CD14-positive monocyte (primary cell): ENCODE results near the gene PAPOLA. TPM values are rescaled to one million over a fixed set of nuclear protein-coding genes. Genes with fewer than 3 reads are reported as not detected.
"Not testable (repeated sequence)": the region's sequence is repeated elsewhere in the genome, so short reads cannot be mapped to it uniquely, and the experiment has no call there.

Experiments
- DNase-seq, 3 donors: peaks; one replicate each; pipeline ENCODE4 v3.0.0-alpha.2; 2011 to 2022
- H2AFZ ChIP-seq: 2 replicates; pipeline ENCODE4 v1.6.0; 2012; ENCODE audit warnings: mild to moderate bottlenecking, low read depth, low read length, inconsistent platforms; ENCODE audit not compliant: insufficient read depth, poor library complexity, severe bottlenecking
- H3K27ac ChIP-seq, 2 donors: 1 replicate in 1 of 2; 2 replicates in 1 of 2; pipeline ENCODE4 v1.5.1; 2012 to 2013; ENCODE audit warnings: low read length in 2 of 2, control low read depth in 1 of 2, inconsistent platforms in 1 of 2, low read depth in 1 of 2, mild to moderate bottlenecking in 1 of 2
- H3K27me3 ChIP-seq, 2 donors: one replicate each; pipeline versions ENCODE4 v1.6.0 to v1.6.1; 2011 to 2013; ENCODE audit warnings: low read length in 2 of 2; ENCODE audit not compliant: control insufficient read depth in 2 of 2, insufficient read depth in 2 of 2
- H3K36me3 ChIP-seq, 2 donors: replicated peaks in 1 of 2; 1 replicate in 1 of 2; 2 replicates in 1 of 2; pipeline versions ENCODE4 v1.5.1 to v1.6.1; 2012 to 2013; ENCODE audit warnings: low read length in 2 of 2, control low read depth in 1 of 2, inconsistent platforms in 1 of 2, mild to moderate bottlenecking in 1 of 2; ENCODE audit not compliant: insufficient read depth in 2 of 2, control insufficient read depth in 1 of 2
- H3K4me1 ChIP-seq, 2 donors: 1 replicate in 1 of 2; 2 replicates in 1 of 2; pipeline versions ENCODE4 v1.5.1 to v1.6.1; 2012 to 2013; ENCODE audit warnings: low read length in 2 of 2, control low read depth in 1 of 2, inconsistent platforms in 1 of 2, mild to moderate bottlenecking in 1 of 2, moderate library complexity in 1 of 2; ENCODE audit not compliant: insufficient read depth in 2 of 2, control insufficient read depth in 1 of 2
- H3K4me2 ChIP-seq: replicated peaks from 2 replicates; pipeline ENCODE3; 2012; ENCODE audit warnings: low read length, moderate library complexity, mild to moderate bottlenecking; ENCODE audit not compliant: poor library complexity, severe bottlenecking; ENCODE audit errors: extremely low read depth
- H3K4me3 ChIP-seq, 3 experiments: fragments of 200-600 bp in 1 of 3; sonication (generic) in 1 of 3; replicated peaks in 1 of 3; 1 replicate in 2 of 3; 2 replicates in 1 of 3; pipeline ENCODE4 v1.5.1; 2011 to 2013; ENCODE audit warnings: low read length in 3 of 3, mild to moderate bottlenecking in 3 of 3, control low read depth in 2 of 3, low read depth in 2 of 3, inconsistent platforms in 1 of 3, moderate library complexity in 1 of 3
- H3K79me2 ChIP-seq: 2 replicates; pipeline ENCODE4 v1.6.0; 2012; ENCODE audit warnings: mild to moderate bottlenecking, control low read depth, inconsistent platforms, low read length, moderate library complexity; ENCODE audit not compliant: insufficient read depth
- H3K9ac ChIP-seq: 2 replicates; pipeline ENCODE4 v1.6.0; 2017; ENCODE audit warnings: low read length, mild to moderate bottlenecking; ENCODE audit not compliant: insufficient read depth, poor library complexity, severe bottlenecking
- H3K9me3 ChIP-seq, 2 donors: replicated peaks in 1 of 2; 1 replicate in 1 of 2; 2 replicates in 1 of 2; pipeline versions ENCODE4 v1.5.1 to v1.6.1; 2012 to 2013; ENCODE audit warnings: low read length in 2 of 2, control low read depth in 1 of 2; ENCODE audit not compliant: control insufficient read depth in 1 of 2, insufficient read depth in 1 of 2
- H4K20me1 ChIP-seq: 2 replicates; pipeline ENCODE4 v1.6.0; 2012; ENCODE audit warnings: mild to moderate bottlenecking, low read length, control low read depth, moderate library complexity; ENCODE audit not compliant: insufficient read depth
- H3K27ac Mint-ChIP-seq, 7 donors: one replicate each; pipeline ENCODE4 v1.8.0; 2020; ENCODE audit warnings: mild to moderate bottlenecking in 7 of 7, mixed read lengths in 7 of 7, moderate library complexity in 6 of 7, inconsistent platforms in 2 of 7
- H3K27me3 Mint-ChIP-seq, 3 donors: one replicate each; pipeline ENCODE4 v1.8.0; 2021 to 2022; ENCODE audit warnings: low read depth in 3 of 3, mild to moderate bottlenecking in 3 of 3, mixed read lengths in 3 of 3, moderate library complexity in 3 of 3, inconsistent platforms in 1 of 3
- H3K36me3 Mint-ChIP-seq, 2 donors: one replicate each; pipeline ENCODE4 v1.8.0; 2020; ENCODE audit warnings: mixed read lengths in 2 of 2, inconsistent platforms in 1 of 2, mild to moderate bottlenecking in 1 of 2
- H3K4me1 Mint-ChIP-seq: one replicate; pipeline ENCODE4 v1.8.0; 2020; ENCODE audit warnings: mild to moderate bottlenecking, mixed read lengths
- H3K4me3 Mint-ChIP-seq, 2 donors: one replicate each; pipeline ENCODE4 v1.8.0; 2020; ENCODE audit warnings: mild to moderate bottlenecking in 2 of 2, mixed read lengths in 2 of 2, moderate library complexity in 1 of 2
- H3K9me3 Mint-ChIP-seq, 7 donors: one replicate each; pipeline ENCODE4 v1.8.0; 2020 to 2022; ENCODE audit warnings: mixed read lengths in 7 of 7, mild to moderate bottlenecking in 6 of 7, moderate library complexity in 6 of 7, inconsistent platforms in 2 of 7
- CTCF ChIP-seq: fragments of 200-600 bp; IDR thresholded peaks from one replicate; pipeline ENCODE4 v1.8.0; 2022; ENCODE audit warnings: antibody characterized with exemption, mild to moderate bottlenecking
- WGBS: methylation state at CpG from one replicate; pipeline ENCODE4 v1.1.5; 2013; ENCODE audit warnings: missing lambda C conversion rate; ENCODE audit not compliant: insufficient coverage; 5-methylcytosine and 5-hydroxymethylcytosine counted together
- intact Hi-C, 2 donors: fragments of 100-400 bp; cut with micrococcal nuclease; formaldehyde crosslinking; loops; one replicate each; pipeline versions ENCODE4 v1.15.0 to v1.15.1; 2023
- polyA plus RNA-seq, 3 donors: library from polyadenylated mRNA; depleted of rRNA in 1 of 3; unstranded in 2 of 3; stranded (reverse) in 1 of 3; fragments of 300-500 nt in 2 of 3; fragments of >200 nt in 1 of 3; fragmentation: Illumina TruSeq in 2 of 3; gene quantifications; 1 replicate in 2 of 3; 2 replicates in 1 of 3; pipeline ENCODE4 v1.2.3, GENCODE V29; 2012 to 2021

Gene PAPOLA
- polyA plus RNA-seq, 3 donors: 57.9 to 87.5 (median 80.3) TPM

- Histone ChIP-seq H3K27me3 (no peaks in the 10 kb centered on the region), H4K20me1 (peaks cover 51% of the 10 kb centered on the region), H3K4me2 (peak overlapping the region; percentile 86), H3K9me3 (no peaks in the 10 kb centered on the region), H2AFZ (peak overlapping the region; percentile 99), H3K9ac (peak overlapping the region; percentile 97), H3K36me3 (peaks cover 0 to 5% of the 10 kb centered on the region in 2 donors), H3K79me2 (peaks cover 60% of the 10 kb centered on the region), H3K27ac (peak overlapping the region; percentile 96 to 98), H3K4me1 (peaks cover 29 to 51% of the 10 kb centered on the region in 2 donors), H3K4me3 (peak overlapping the region; percentile 56 to 99 (median 97))
- TF ChIP-seq CTCF: no peak
- H3K36me3 Mint-ChIP-seq: peaks cover 6 to 10% of the 10 kb centered on the region in 2 donors
- WGBS: 0% methylated on average over 41 of the region's 47 CpGs
- peaks cover 0 to 5% (median 4%) of the 10 kb centered on the region in 3 donors for H3K27me3 Mint-ChIP-seq
- H3K4me3 Mint-ChIP-seq: peak overlapping the region; percentile 97 to 99
- DNase-seq: peak; percentile 75 to 83 (median 79)
- H3K9me3 Mint-ChIP-seq: peaks cover 0 to 2% (median 0%) of the 10 kb centered on the region in 7 donors
- peaks cover 53% of the 10 kb centered on the region for H3K4me1 Mint-ChIP-seq
- H3K27ac Mint-ChIP-seq: peak overlapping the region; percentile 96 to 99 (median 98)
- intact Hi-C loops: loop anchor here (2.0 to 10.0 kb wide), 3 partner anchors 112 to 292 kb away; partner anchors contain the start of genes ATG2B (in 1 of the 2), GSKIP (in 1 of the 2) and VRK1 (in 1 of the 2)
These were observed 581 bp downstream of the PAPOLA start for GRCh38 chr14:96502621-96503305.

DNA sequence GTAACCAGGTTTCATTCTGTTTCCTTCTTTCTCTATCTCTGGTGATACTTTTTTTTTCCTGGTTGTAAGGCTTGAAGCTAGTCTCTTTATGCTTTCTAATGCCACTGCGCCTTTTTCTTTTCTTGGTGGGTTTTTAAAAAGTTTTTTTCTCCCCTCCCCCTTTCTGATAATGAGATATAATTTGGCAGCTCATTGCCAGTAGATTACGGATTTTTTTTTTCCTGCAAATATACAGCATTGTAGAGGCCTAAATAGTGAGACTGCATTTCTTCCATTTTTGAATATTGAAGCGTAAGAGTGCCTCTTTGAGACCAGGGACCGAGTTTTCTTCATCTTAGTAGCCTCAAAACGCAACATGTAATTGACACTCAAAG, 1.1 kb downstream of the PAPOLA start:
- H3K27ac ChIP-seq: peak overlapping the region; percentile 96 to 98
- no peaks in the 10 kb centered on the region for H3K9me3 ChIP-seq
- H3K27ac Mint-ChIP-seq: peak overlapping the region; percentile 96 to 99 (median 98)
- H3K9ac ChIP-seq: peak overlapping the region; percentile 97
- H3K4me3 Mint-ChIP-seq: peak overlapping the region; percentile 97 to 99
- peaks cover 6 to 10% of the 10 kb centered on the region in 2 donors for H3K36me3 Mint-ChIP-seq
- peak overlapping the region; percentile 86 for H3K4me2 ChIP-seq
- H3K36me3 ChIP-seq: peaks cover 0 to 5% of the 10 kb centered on the region in 2 donors
- H3K4me1 ChIP-seq: peaks cover 29 to 51% of the 10 kb centered on the region in 2 donors
- H3K27me3 ChIP-seq: no peaks in the 10 kb centered on the region
- H3K4me1 Mint-ChIP-seq: peaks cover 53% of the 10 kb centered on the region
- DNase-seq: peak in 1 of 3 donors; percentile 7
- peaks cover 0 to 2% (median 0%) of the 10 kb centered on the region in 7 donors for H3K9me3 Mint-ChIP-seq
- H4K20me1 ChIP-seq: peaks cover 56% of the 10 kb centered on the region
- H3K79me2 ChIP-seq: peaks cover 66% of the 10 kb centered on the region
- intact Hi-C loops: loop anchor here (2.0 to 10.0 kb wide), 3 partner anchors 112 to 292 kb away; partner anchors contain the start of genes ATG2B (in 1 of the 2), GSKIP (in 1 of the 2) and VRK1 (in 1 of the 2)
- peak overlapping the region; percentile 56 to 99 (median 97) for H3K4me3 ChIP-seq
- H3K27me3 Mint-ChIP-seq: peaks cover 0 to 4% (median 2%) of the 10 kb centered on the region in 3 donors
- peak overlapping the region; percentile 99 for H2AFZ ChIP-seq
- no peak for TF ChIP-seq CTCF
- 40% methylated on average over 1 of the region's 5 CpGs for WGBS

GRCh38 chr14:96504353-96504752, 2.2 kb downstream of the PAPOLA start:
- peak overlapping the region in 2 of 7 donors; percentile 65 to 66 for H3K27ac Mint-ChIP-seq
- not testable (repeated sequence) for H3K36me3 ChIP-seq, H2AFZ ChIP-seq, H3K9me3 Mint-ChIP-seq, H3K27me3 ChIP-seq, DNase-seq, H3K9ac ChIP-seq, H3K9me3 ChIP-seq, H3K27me3 Mint-ChIP-seq, H3K4me3 Mint-ChIP-seq
- Histone ChIP-seq H4K20me1 (peaks cover 67% of the 10 kb centered on the region), H3K79me2 (peaks cover 76% of the 10 kb centered on the region), H3K27ac (peak overlapping the region in 1 of 2 donors; percentile 98), H3K4me3 (peak overlapping the region in 1 of 3 experiments; percentile 99), H3K4me2 (peak overlapping the region; percentile 86), H3K4me1 (peaks cover 29 to 51% of the 10 kb centered on the region in 2 donors)
- H3K36me3 Mint-ChIP-seq: peaks cover 6 to 10% of the 10 kb centered on the region in 2 donors
- intact Hi-C loops: loop anchor here (10.0 kb wide), 2 partner anchors 140 to 290 kb away; partner anchors contain the start of genes ATG2B (in 1 of the 2), GSKIP (in 1 of the 2) and VRK1 (in 1 of the 2)
- WGBS: 100% methylated on average over 1 of the region's 12 CpGs
- peaks cover 52% of the 10 kb centered on the region for H3K4me1 Mint-ChIP-seq
